Fibroblast of pulmonary artery (primary cell): Measurements from ENCODE around the gene CTCF.

Source experiments
- DNase-seq: peaks from one replicate; pipeline ENCODE4 v3.0.0-alpha.2; 2010; ENCODE audit warnings: low read depth
- H3K4me3 ChIP-seq: replicated peaks from 2 replicates; pipeline ENCODE4 v1.5.1; 2011; ENCODE audit warnings: low read depth, mild to moderate bottlenecking, control low read depth, low read length, moderate library complexity
- CTCF ChIP-seq: IDR thresholded peaks from 2 replicates; pipeline ENCODE4 v1.5.1; 2011; ENCODE audit warnings: mild to moderate bottlenecking, control low read depth, low read length, inconsistent platforms; ENCODE audit errors: missing control alignments

Gene CTCF

GRCh38 chr16:67540756-67541155 is 21.6 kb upstream of the CTCF start:
- TF ChIP-seq CTCF = no peak
- H3K4me3 ChIP-seq = no peak overlapping the region

GRCh38 chr16:67541391-67542263 is 20.7 kb upstream of the CTCF start:
- H3K4me3 ChIP-seq = no peak overlapping the region
- no peak for TF ChIP-seq CTCF
- no peak for DNase-seq

More at GRCh38 chr16:67540756-67541155, 21.6 kb upstream of the CTCF start:
- DNase-seq = no peak

GRCh38 chr16:67542464-67542863 is 19.9 kb upstream of the CTCF start:
- no peak overlapping the region for H3K4me3 ChIP-seq

GRCh38 chr16:67543036-67543435 is 19.3 kb upstream of the CTCF start:
- DNase-seq = no peak
- H3K4me3 ChIP-seq = no peak overlapping the region
- TF ChIP-seq CTCF = no peak

More at GRCh38 chr16:67542464-67542863, 19.9 kb upstream of the CTCF start:
- TF ChIP-seq CTCF = no peak
- DNase-seq = peak; percentile 79

GRCh38 chr16:67543582-67543981 is 18.7 kb upstream of the CTCF start:
- no peak for DNase-seq
- no peak overlapping the region for H3K4me3 ChIP-seq
- TF ChIP-seq CTCF = no peak

- no peak for TF ChIP-seq CTCF
- no peak overlapping the region for H3K4me3 ChIP-seq
- DNase-seq = no peak
Observed at GRCh38 chr16:67544329-67544841, 17.9 kb upstream of the CTCF start.
